Right lobe of liver (tissue), 4 donors: ENCODE measurements around the gene LRMDA.

Experiments used
- POLR2A ChIP-seq: fragments of 450-650 bp; IDR thresholded peaks from one replicate; pipeline ENCODE4 v1.6.1; 2017; ENCODE audit warnings: antibody characterized with exemption, mild to moderate bottlenecking
- TF ChIP-seq, protein P1 (sequence below), 4 donors: fragments of 200-600 bp in 3 of 4; fragments of 450-650 bp in 1 of 4; IDR thresholded peaks; one replicate each; pipeline versions ENCODE4 v1.5.1 to v1.8.0; 2016 to 2022; ENCODE audit warnings: antibody characterized with exemption in 4 of 4, mild to moderate bottlenecking in 2 of 4
- donor health status: DM: no; HTN: no; CAD: no.
- donor health status: DM: no; HTN: no; CAD: no.
- donor health status: DM: no; HTN: yes; CAD: no.

GRCh38 chr10:76451911-76452310 lies 1020.5 kb downstream of the LRMDA start:
- TF ChIP-seq, protein P1, sequence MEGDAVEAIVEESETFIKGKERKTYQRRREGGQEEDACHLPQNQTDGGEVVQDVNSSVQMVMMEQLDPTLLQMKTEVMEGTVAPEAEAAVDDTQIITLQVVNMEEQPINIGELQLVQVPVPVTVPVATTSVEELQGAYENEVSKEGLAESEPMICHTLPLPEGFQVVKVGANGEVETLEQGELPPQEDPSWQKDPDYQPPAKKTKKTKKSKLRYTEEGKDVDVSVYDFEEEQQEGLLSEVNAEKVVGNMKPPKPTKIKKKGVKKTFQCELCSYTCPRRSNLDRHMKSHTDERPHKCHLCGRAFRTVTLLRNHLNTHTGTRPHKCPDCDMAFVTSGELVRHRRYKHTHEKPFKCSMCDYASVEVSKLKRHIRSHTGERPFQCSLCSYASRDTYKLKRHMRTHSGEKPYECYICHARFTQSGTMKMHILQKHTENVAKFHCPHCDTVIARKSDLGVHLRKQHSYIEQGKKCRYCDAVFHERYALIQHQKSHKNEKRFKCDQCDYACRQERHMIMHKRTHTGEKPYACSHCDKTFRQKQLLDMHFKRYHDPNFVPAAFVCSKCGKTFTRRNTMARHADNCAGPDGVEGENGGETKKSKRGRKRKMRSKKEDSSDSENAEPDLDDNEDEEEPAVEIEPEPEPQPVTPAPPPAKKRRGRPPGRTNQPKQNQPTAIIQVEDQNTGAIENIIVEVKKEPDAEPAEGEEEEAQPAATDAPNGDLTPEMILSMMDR (IDR thresholded peaks at IDR 0.05) = no peak
- TF ChIP-seq POLR2A = no peak
